ENCODE data around the gene SPOCK1.

The SPOCK1 gene

DNA sequence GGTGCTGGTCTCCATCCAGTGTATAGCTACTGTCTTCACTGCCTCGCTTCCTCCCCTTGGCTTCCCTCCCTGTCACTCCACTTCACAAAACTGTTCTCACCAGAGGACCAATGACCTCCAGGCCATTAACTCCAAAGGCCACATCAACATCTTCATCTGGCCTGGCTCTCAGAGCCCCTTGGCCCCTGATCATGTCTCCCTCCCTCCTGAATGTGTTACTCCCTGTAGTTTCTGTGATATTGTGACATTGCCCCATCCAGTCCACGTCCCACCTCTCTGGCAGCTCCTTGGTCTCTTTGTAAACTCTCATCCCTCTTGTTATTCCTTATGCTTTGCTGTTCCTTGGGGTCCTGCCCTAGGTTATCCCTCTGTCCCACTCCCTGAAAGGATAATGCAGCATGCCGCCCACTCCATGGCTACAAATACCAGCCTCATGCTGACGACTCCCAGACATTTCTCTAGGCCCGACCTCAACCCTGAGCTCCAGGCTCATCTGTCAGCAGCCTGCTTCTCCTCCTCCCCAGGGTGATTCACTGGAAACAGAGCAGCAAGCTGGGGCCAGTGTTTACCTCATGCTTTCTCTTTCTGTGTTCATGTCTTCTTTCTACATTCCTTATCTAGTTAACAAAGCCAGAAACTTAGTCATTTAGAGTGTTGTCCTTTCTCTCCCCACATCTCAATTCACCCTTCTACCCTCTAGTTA is 312.2 kb downstream of the SPOCK1 start:
- no peak overlapping the region for H3K4me3 ChIP-seq (IDR thresholded peaks at IDR 0.05; ENCODE audit: insufficient read depth, low read depth, low read length)
- H3K79me2 ChIP-seq (ENCODE audit: insufficient read depth, low read depth), result no peaks in the 10 kb centered on the region
- H3K9ac ChIP-seq, result no peak overlapping the region
- no peaks in the 10 kb centered on the region for H3K36me3 ChIP-seq (ENCODE audit: insufficient read depth)
- TF ChIP-seq, protein P1, sequence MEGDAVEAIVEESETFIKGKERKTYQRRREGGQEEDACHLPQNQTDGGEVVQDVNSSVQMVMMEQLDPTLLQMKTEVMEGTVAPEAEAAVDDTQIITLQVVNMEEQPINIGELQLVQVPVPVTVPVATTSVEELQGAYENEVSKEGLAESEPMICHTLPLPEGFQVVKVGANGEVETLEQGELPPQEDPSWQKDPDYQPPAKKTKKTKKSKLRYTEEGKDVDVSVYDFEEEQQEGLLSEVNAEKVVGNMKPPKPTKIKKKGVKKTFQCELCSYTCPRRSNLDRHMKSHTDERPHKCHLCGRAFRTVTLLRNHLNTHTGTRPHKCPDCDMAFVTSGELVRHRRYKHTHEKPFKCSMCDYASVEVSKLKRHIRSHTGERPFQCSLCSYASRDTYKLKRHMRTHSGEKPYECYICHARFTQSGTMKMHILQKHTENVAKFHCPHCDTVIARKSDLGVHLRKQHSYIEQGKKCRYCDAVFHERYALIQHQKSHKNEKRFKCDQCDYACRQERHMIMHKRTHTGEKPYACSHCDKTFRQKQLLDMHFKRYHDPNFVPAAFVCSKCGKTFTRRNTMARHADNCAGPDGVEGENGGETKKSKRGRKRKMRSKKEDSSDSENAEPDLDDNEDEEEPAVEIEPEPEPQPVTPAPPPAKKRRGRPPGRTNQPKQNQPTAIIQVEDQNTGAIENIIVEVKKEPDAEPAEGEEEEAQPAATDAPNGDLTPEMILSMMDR (conservative IDR thresholded peaks at IDR 0.05; ENCODE audit: low read depth, low read length), result no peak
- no peak overlapping the region for H3K4me2 ChIP-seq
- no peak overlapping the region for H3K27ac ChIP-seq
- H3K4me1 ChIP-seq (ENCODE audit: low read depth, poor library complexity, severe bottlenecking), result no peaks in the 10 kb centered on the region
- no peaks in the 10 kb centered on the region for H4K20me1 ChIP-seq (ENCODE audit: insufficient read depth)
- no peak overlapping the region for H2AFZ ChIP-seq (ENCODE audit: low read depth)
- no peaks in the 10 kb centered on the region for H3K27me3 ChIP-seq (ENCODE audit: insufficient read depth, low read depth)

DNA sequence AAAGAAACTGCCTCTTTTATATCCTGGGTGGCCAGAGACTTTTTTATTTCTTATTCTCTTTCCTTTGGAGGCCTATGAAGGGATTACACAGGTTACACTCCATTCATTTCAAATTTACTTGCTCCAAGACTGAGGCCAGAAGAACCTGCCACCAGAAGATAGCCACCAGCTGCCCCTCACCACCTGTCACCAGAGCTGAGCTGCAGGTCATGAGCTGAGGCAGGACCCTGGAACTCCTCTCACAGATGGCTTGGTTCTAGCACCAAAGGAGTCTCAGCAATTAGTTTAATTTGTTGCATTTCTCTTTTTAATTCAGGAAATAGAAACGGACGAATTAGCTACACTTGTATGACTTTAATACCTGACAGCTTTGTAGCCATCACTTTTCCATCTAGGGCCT is 313.9 kb downstream of the SPOCK1 start:
- Histone ChIP-seq H2AFZ (ENCODE audit: low read depth) (no peak overlapping the region), H3K27me3 (ENCODE audit: insufficient read depth, low read depth) (no peaks in the 10 kb centered on the region), H3K79me2 (ENCODE audit: insufficient read depth, low read depth) (no peaks in the 10 kb centered on the region), H3K9ac (no peak overlapping the region), H3K36me3 (ENCODE audit: insufficient read depth) (no peaks in the 10 kb centered on the region), H3K4me1 (ENCODE audit: low read depth, poor library complexity, severe bottlenecking) (no peaks in the 10 kb centered on the region), H3K27ac (no peak overlapping the region), H4K20me1 (ENCODE audit: insufficient read depth) (no peaks in the 10 kb centered on the region), H3K4me2 (no peak overlapping the region), H3K4me3 (IDR thresholded peaks at IDR 0.05; ENCODE audit: insufficient read depth, low read depth, low read length) (no peak overlapping the region)
- TF ChIP-seq, protein P1 (conservative IDR thresholded peaks at IDR 0.05; ENCODE audit: low read depth, low read length), result no peak

DNA sequence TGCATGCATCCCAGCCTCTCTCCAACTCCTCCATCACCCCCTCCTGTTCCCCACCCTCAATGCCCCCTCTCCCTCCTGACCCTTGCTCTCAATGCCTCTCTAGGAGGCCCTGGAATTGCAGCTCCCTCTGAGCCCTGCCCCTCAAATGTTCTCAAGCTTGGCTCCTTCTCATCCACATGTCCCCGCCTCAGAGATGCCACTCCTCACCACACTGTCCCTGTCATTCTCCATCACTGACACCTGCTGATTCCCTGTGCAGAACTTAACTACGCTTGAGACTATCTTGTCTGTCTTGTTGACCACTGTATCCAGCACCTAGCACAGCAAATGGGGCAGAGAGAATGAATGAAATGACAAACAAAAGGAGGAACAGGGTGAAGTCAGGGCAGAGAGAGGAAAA is 314.4 kb downstream of the SPOCK1 start:
- Histone ChIP-seq H3K36me3 (ENCODE audit: insufficient read depth) (no peaks in the 10 kb centered on the region), H3K9ac (no peak overlapping the region), H3K27me3 (ENCODE audit: insufficient read depth, low read depth) (no peaks in the 10 kb centered on the region), H3K27ac (no peak overlapping the region), H3K79me2 (ENCODE audit: insufficient read depth, low read depth) (no peaks in the 10 kb centered on the region), H4K20me1 (ENCODE audit: insufficient read depth) (no peaks in the 10 kb centered on the region), H3K4me1 (ENCODE audit: low read depth, poor library complexity, severe bottlenecking) (no peaks in the 10 kb centered on the region), H3K4me2 (no peak overlapping the region), H3K4me3 (IDR thresholded peaks at IDR 0.05; ENCODE audit: insufficient read depth, low read depth, low read length) (no peak overlapping the region), H2AFZ (ENCODE audit: low read depth) (no peak overlapping the region)
- TF ChIP-seq, protein P1 (conservative IDR thresholded peaks at IDR 0.05; ENCODE audit: low read depth, low read length), result no peak

DNA sequence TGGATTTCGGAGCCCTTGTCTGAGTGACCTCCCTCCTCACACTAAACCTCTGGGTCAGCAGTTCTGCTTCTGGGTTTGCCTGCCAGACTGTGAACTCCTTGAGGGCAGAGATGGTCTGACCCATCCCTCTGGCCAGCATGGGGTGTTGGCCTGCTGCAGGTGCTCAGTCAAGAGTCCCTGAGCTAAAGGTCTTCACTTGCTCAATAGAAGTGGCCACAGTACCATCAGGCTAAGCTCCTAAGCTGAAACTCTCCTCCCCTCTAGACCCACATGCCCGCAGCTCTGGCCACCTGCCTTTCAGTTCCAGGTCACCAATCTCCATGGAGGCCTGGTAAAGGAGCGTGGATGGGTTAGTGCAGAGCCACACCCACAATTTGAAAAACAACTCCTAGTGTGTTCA is 316.6 kb downstream of the SPOCK1 start:
- Histone ChIP-seq H3K27ac (no peak overlapping the region), H3K4me2 (no peak overlapping the region), H3K36me3 (ENCODE audit: insufficient read depth) (no peaks in the 10 kb centered on the region), H3K79me2 (ENCODE audit: insufficient read depth, low read depth) (no peaks in the 10 kb centered on the region), H2AFZ (ENCODE audit: low read depth) (no peak overlapping the region), H3K4me1 (ENCODE audit: low read depth, poor library complexity, severe bottlenecking) (no peaks in the 10 kb centered on the region), H3K9ac (no peak overlapping the region), H3K27me3 (ENCODE audit: insufficient read depth, low read depth) (no peaks in the 10 kb centered on the region), H4K20me1 (ENCODE audit: insufficient read depth) (no peaks in the 10 kb centered on the region), H3K4me3 (IDR thresholded peaks at IDR 0.05; ENCODE audit: insufficient read depth, low read depth, low read length) (no peak overlapping the region)
- TF ChIP-seq, protein P1 (conservative IDR thresholded peaks at IDR 0.05; ENCODE audit: low read depth, low read length), result no peak
